COLO829 (cell line): ENCODE measurements around the gene SYT6.

ENCODE experiments used
- DNase-seq: peaks from one replicate; pipeline ENCODE4 v3.0.0; 2012; ENCODE audit warnings: low spot score

SYT6 gene

DNA sequence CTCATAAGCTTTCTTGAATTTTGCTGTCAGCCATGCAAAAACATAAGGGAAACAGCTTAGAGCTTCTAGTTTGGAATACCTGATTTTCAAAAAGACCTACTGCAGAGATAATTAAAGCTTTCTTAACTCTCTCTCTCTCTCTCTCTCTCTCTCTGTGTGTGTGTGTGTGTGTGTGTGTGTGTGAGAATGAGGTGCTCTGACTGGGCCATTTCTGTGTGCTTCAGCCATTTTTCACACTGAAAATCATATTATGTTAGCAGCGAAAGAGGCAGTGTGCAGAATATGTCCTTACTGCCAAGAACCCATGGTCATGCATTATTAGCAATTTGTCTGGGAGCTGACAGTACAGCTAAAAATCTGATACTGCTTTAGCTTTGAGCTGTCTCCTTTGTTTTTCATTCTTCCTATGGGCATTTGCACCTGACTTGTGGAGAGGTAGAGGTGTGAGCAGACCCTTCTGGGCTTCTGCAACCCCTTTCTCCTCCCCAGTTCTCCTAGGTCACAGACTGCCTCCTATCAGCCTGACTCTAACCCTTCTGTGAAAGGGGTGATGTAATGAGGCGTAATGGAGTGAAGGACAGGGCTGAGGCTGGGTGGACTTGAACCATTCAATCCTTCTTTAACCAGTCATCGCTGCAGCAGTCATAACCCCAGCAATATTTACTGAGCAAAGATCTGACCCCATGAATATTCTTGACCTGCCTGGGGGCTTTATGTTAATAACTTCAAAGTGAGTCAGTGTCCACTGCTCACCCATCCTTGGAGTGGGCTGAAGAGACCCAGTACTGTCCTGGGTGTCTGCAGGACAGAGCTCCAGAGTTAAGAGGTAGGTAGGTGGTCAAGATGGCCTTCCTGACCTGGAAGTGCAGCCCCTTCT, 61.2 kb downstream of the SYT6 start:
- no peak for DNase-seq

- DNase-seq = no peak
Measured at GRCh38 chr1:114091711-114092110, 62.0 kb downstream of the SYT6 start.

DNA sequence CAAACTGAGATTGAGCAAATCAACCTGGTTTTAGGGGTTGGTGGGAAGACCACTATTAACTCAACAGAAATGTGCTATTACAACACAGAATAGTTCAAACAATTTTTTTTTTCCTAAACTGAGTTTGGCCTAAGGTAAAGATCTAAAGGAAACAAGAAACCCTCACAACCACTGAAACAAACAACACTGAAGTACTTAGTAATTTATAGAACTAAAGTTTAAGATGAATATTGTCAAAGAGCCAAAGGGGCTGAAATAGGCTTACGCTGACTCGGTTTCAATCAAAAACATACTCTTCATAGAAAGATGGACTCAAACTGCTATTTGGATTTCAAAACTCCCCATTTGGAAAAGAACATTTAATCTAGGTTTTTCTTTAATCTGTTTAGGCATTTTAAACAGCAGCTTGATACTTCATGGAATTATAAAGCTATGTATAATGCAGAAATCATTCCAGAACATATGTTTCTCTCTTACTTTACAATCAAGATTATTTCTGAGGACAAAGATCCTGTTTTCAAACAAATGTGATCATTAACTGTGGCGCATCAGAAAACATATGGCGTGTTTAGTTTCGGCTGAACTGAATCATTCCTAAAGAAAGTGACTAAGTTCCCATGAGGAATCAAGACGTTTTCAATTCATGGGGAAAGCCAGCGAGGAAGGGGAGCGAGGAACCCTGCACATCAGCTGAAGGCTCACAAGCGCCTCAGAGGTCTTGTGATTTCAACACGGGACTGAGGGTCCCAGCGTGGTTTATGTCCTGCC, 62.7 kb downstream of the SYT6 start:
- DNase-seq = no peak

DNA sequence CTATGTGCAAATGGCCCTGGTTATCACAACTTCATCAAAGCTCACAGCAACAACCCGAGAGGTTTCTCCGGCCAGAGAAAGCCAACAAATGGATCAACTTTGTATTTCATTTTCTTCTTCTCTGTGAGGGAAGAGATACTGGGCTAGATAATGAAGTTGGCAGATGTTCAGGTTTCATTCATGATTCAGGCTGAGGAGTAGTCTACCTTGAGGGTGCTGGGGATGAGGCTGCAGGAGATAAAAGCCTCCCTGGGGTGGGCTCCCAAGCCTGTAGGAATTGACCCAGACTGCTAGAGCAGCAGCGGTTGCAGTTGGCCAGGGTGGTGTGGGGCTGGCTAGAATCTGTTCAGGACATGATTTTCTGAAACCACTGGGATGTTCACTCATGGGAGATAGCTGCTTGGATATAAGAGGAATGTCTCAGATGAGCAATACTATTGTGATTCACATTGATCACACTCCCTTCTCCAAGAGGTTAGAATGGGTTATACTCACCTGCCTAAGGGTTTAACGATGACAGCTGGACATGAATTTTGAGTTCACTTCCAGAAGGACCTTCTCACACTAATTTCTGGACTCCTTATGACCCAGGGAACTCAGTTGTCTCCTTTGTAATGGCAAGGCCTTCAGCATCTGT, 64.0 kb downstream of the SYT6 start:
- DNase-seq = no peak

DNA sequence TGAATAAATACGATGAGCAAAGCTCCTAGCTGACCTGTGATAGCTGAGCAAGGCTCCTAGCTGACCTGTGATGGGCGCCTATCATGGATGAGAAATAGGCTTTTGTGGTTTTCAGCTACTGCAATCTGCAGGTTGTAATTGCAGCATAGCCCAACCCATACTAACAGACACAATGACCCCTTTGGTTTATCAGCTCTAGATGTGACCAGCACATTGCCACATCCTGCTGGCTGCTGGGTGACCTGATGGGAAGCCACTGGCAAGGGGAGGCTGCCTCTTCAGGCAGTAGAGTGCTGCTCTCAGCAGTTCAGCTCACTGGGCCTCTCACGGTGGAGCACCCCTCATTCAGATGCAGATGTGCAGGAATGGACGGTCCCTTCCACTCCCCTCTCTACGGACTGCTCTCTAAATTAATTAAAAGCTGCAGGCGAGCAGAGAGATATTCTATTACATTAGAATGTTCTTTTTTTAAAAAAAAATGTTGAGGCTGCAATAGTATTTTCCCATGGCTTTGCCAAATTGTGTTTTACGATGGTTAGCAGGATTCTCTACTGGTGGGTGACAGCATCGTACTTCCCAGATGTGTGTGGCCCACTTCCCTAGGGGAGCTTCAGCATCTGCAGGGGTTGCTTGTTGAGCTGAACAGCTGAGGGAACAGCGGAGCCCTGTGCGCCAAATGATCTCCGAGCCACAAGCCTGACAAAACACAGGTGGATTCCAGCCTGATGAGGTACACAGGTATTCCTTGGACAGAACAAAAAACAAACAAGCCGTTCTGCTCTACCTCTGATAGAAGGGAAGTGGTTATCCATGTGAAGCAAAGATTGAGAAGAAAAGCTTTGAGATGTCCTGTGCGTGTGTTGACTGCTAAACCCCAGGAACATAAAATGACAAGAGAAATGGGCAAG, 65.0 kb downstream of the SYT6 start:
- DNase-seq = no peak

GRCh38 chr1:114087495-114087894, 66.2 kb downstream of the SYT6 start:
- DNase-seq = no peak

GRCh38 chr1:114086601-114087368, 66.9 kb downstream of the SYT6 start:
- no peak for DNase-seq

DNA sequence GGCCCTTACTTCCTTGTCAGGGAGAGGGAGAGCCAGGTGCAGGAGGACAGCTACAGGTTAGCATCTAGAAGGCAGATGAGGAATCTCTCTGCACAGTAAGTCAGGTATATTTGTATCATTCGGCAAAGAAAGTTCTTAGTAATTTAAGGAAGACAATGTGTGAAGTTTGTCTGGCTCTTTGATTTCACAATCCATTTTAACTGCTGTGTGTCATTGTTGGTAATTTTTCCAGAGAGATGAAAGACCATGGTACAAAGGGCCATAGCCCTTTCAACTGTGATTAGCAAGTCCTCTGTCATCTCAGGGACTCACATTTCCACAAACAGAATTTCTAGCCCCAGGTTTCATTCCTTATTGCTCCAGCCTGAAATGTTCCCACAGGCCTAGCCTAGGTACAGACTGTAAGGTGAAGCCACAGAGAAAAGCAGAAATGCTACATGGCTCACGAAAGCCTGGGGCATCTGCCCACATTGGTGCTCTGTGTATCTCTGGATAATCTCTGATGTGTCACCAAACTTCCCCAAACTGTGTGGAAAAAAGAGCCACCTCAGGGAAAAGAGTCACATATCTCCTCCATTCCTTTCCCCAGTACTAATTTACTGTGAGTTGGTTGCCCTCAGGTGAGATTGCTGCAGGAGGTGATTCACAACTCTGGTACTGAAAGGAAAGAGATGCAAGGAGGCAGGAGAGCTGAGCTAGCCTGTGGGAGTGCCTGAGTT, 70.6 kb downstream of the SYT6 start:
- no peak for DNase-seq

DNA sequence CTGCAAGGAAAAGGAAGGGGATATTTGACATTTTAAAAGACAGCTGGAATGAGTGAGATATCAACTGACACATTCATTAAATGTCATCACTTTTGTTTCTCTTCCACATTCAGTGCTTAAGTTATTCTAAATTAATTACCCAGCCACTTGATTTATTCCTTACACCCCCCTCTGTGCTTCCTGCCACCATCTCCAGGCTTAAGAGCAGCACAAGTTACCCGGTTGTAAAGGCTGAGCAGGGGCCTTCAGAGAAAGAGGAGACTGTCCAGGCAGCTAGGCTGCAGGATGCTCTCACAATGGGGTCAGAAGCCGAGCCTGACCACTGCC, 71.4 kb downstream of the SYT6 start:
- no peak for DNase-seq

GRCh38 chr1:114081437-114082303, 72.0 kb downstream of the SYT6 start:
- no peak for DNase-seq

DNA sequence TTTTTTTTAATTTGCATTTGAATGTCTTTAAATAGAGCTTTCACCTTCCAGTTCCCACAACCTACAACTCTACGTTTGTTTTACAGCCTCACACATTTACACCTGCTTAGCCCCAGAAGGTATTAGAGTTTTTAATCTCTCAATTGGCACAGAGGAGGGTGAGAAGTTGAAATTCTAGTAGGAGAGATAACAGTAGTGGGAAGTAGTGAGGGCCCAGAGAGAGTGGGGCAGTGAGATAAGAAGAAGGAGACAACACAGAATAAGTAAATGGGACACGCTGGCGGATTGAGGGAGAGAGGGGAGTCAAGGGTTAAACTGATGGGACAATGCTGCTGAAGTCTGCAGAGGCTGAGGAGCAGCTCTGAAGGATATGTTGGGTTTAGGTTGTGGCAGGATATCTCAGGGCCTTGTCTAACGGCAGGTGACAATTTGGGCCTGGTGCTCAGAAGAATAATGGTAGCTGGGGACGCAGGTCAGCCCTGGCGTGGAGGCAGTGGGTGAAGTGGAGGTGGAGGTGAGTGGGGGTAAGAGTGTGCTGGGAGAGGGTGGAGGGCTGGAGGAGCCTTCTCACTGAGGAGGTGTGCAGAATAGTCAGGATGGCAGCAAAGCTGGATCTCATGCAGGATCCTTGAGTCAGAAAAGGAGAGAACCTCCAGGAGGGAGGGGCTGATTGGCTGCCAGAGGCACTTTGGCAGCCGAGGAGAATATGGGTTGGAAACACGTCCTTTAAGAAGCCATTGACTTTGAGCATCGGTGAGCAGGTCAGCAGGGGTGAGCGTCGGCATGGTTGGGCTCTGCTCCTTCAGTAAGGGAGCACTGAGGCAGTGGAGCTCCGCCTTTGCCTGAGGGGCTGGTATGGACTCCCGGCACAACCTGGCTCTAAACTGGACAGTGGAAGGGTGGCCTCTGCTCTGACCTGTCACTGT, 72.9 kb downstream of the SYT6 start:
- DNase-seq = no peak

- DNase-seq = no peak
Measured at GRCh38 chr1:114079596-114080190, 74.0 kb downstream of the SYT6 start.

DNA sequence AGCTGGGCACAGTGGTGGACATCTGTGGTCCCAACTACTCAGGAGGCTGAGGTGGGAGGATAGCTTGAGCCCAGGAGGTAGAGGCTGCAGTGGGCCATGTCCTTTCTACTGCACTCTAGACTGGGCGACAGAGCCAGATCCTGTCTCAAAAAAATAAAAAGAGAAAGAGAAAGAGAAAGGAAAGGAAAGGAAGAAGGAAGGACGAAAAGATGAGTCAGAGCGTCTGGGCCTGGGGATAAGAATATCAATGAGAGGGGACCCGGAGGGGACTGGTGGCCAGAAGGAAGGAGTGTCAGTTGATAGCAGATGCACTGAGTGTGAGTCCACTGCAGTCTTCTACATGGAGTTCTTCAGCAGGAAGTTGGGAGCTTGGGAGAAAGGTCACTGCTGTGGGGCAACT, 75.6 kb downstream of the SYT6 start:
- DNase-seq = no peak

DNA sequence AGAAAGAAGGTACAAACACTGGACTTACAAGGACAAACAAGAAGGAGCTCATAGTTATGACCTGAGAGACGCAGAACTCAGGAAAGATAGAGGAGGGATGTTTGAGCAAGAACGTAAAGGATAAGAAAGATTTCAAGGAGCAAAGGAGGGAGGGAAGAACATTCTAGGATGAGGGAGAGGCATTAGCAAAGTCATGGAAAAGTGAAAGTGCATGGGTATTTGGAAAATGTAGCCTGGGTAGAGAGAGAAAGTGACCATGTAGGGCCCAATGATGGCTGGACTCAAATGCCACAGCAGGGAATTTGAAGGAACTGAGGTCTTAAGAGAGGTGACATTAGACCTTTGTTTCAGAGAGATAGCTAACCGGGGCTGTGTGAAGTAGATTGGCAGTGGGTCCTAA, 76.5 kb downstream of the SYT6 start:
- DNase-seq = no peak

- no peak for DNase-seq
Measured at GRCh38 chr1:114076308-114076707, 77.4 kb downstream of the SYT6 start.

- no peak for DNase-seq
Measured at GRCh38 chr1:114075546-114076242, 78.0 kb downstream of the SYT6 start.

GRCh38 chr1:114075105-114075504, 78.6 kb downstream of the SYT6 start:
- no peak for DNase-seq
